Thymus (tissue), 11 donors: ENCODE results near the gene CCNK. TPM values are rescaled to one million over a fixed set of nuclear protein-coding genes. Genes with fewer than 3 reads are reported as not detected.

ENCODE experiments used
- DNase-seq, 9 donors: peaks; one replicate each; pipeline ENCODE4 v3.0.0-alpha.2; 2013; ENCODE audit warnings: low spot score in 9 of 9, low read depth in 6 of 9, missing footprints in 1 of 9
- H3K27ac ChIP-seq, 2 donors: one replicate each; pipeline ENCODE4 v1.5.1; 2013; ENCODE audit warnings: control low read depth in 1 of 2, low read depth in 1 of 2, low read length in 1 of 2, mild to moderate bottlenecking in 1 of 2, moderate library complexity in 1 of 2
- H3K27me3 ChIP-seq, 2 donors: one replicate each; pipeline ENCODE4 v1.5.1; 2013; ENCODE audit warnings: low read length in 1 of 2; ENCODE audit not compliant: control insufficient read depth in 2 of 2, insufficient read depth in 1 of 2
- H3K36me3 ChIP-seq, 2 donors: one replicate each; pipeline ENCODE4 v1.5.1; 2013; ENCODE audit warnings: low read length in 1 of 2, mild to moderate bottlenecking in 1 of 2, moderate library complexity in 1 of 2; ENCODE audit not compliant: control insufficient read depth in 2 of 2, insufficient read depth in 2 of 2
- H3K4me1 ChIP-seq, 2 donors: one replicate each; pipeline ENCODE4 v1.5.1; 2013; ENCODE audit warnings: low read length in 2 of 2; ENCODE audit not compliant: control insufficient read depth in 2 of 2, insufficient read depth in 2 of 2
- H3K4me3 ChIP-seq, 2 donors: one replicate each; pipeline ENCODE4 v1.5.1; 2013; ENCODE audit warnings: low read length in 2 of 2, control low read depth in 1 of 2, mild to moderate bottlenecking in 1 of 2
- H3K9me3 ChIP-seq, 2 donors: one replicate each; pipeline ENCODE4 v1.5.1; 2013; ENCODE audit warnings: low read length in 1 of 2, mild to moderate bottlenecking in 1 of 2; ENCODE audit not compliant: control insufficient read depth in 2 of 2, insufficient read depth in 1 of 2
- WGBS: extraction: QIAGEN DNeasy Blood & Tissue Kit; methylation state at CpG from one replicate; pipeline ENCODE4 v1.1.7; 2013; 5-methylcytosine and 5-hydroxymethylcytosine counted together
- polyA plus RNA-seq: library from polyadenylated mRNA; stranded (reverse); fragments of 200-250 nt; gene quantifications from one replicate; pipeline ENCODE4 v1.2.3, GENCODE V29; 2013
- total RNA-seq: library from RNA; stranded (reverse); fragments of 120-200 nt; gene quantifications from one replicate; pipeline ENCODE4 v1.2.4, GENCODE V29; 2013
- donor health status: healthy.

CCNK gene
- total and polyA plus RNA-seq, 2 donors, result 12.4 to 26.9 TPM

GRCh38 chr14:99460793-99461192 lies 20.4 kb upstream of the CCNK start:
- no peaks in the 10 kb centered on the region for H3K27me3 ChIP-seq
- H3K4me1 ChIP-seq, result no peaks in the 10 kb centered on the region
- DNase-seq, result no peak
- 98% methylated on average over 3 of the region's 3 CpGs for WGBS
- H3K4me3 ChIP-seq, result no peak overlapping the region
- H3K36me3 ChIP-seq, result peaks cover 37 to 67% of the 10 kb centered on the region in 2 donors
- H3K27ac ChIP-seq, result no peak overlapping the region
- H3K9me3 ChIP-seq, result no peaks in the 10 kb centered on the region

GRCh38 chr14:99461411-99462085 lies 19.7 kb upstream of the CCNK start:
- Histone ChIP-seq H3K4me3 (no peak overlapping the region), H3K4me1 (no peaks in the 10 kb centered on the region), H3K9me3 (no peaks in the 10 kb centered on the region), H3K27ac (no peak overlapping the region), H3K36me3 (peaks cover 37 to 63% of the 10 kb centered on the region in 2 donors), H3K27me3 (no peaks in the 10 kb centered on the region)
- 98% methylated on average over 5 of the region's 5 CpGs for WGBS
- no peak for DNase-seq

- WGBS, result 75% methylated on average over 6 of the region's 6 CpGs
- Histone ChIP-seq H3K9me3 (no peaks in the 10 kb centered on the region), H3K27ac (no peak overlapping the region), H3K4me3 (no peak overlapping the region), H3K4me1 (no peaks in the 10 kb centered on the region), H3K27me3 (no peaks in the 10 kb centered on the region), H3K36me3 (peaks cover 37 to 58% of the 10 kb centered on the region in 2 donors)
- no peak for DNase-seq
These were observed 19.0 kb upstream of the CCNK start for GRCh38 chr14:99462210-99462609.

- 98% methylated on average over 4 of the region's 4 CpGs for WGBS
- no peak overlapping the region for H3K4me3 ChIP-seq
- H3K27me3 ChIP-seq, result no peaks in the 10 kb centered on the region
- H3K36me3 ChIP-seq, result peaks cover 30 to 47% of the 10 kb centered on the region in 2 donors
- no peak overlapping the region for H3K27ac ChIP-seq
- H3K4me1 ChIP-seq, result peaks cover 0 to 4% of the 10 kb centered on the region in 2 donors
- H3K9me3 ChIP-seq, result no peaks in the 10 kb centered on the region
- DNase-seq, result no peak
These were observed 17.2 kb upstream of the CCNK start for GRCh38 chr14:99463974-99464373.

GRCh38 chr14:99465288-99465687 lies 15.9 kb upstream of the CCNK start:
- DNase-seq, result no peak
- WGBS, result 98% methylated on average over 9 of the region's 9 CpGs
- H3K9me3 ChIP-seq, result no peaks in the 10 kb centered on the region
- peaks cover 0 to 4% of the 10 kb centered on the region in 2 donors for H3K4me1 ChIP-seq
- peaks cover 28 to 40% of the 10 kb centered on the region in 2 donors for H3K36me3 ChIP-seq
- H3K4me3 ChIP-seq, result no peak overlapping the region
- H3K27ac ChIP-seq, result no peak overlapping the region
- H3K27me3 ChIP-seq, result no peaks in the 10 kb centered on the region

GRCh38 chr14:99466758-99467157 lies 14.5 kb upstream of the CCNK start:
- H3K4me1 ChIP-seq, result peaks cover 0 to 4% of the 10 kb centered on the region in 2 donors
- DNase-seq, result no peak
- peaks cover 21 to 30% of the 10 kb centered on the region in 2 donors for H3K36me3 ChIP-seq
- whole genome bisulfite sequencing, result 96% methylated on average over 3 of the region's 3 CpGs
- H3K4me3 ChIP-seq, result no peak overlapping the region
- H3K27ac ChIP-seq, result no peak overlapping the region
- no peaks in the 10 kb centered on the region for H3K27me3 ChIP-seq
- H3K9me3 ChIP-seq, result no peaks in the 10 kb centered on the region

GRCh38 chr14:99467336-99468078 lies 13.7 kb upstream of the CCNK start:
- no peaks in the 10 kb centered on the region for H3K27me3 ChIP-seq
- peaks cover 0 to 4% of the 10 kb centered on the region in 2 donors for H3K4me1 ChIP-seq
- no peak overlapping the region for H3K4me3 ChIP-seq
- no peak overlapping the region for H3K27ac ChIP-seq
- WGBS, result 92% methylated on average over 9 of the region's 9 CpGs
- no peak for DNase-seq
- peaks cover 16 to 25% of the 10 kb centered on the region in 2 donors for H3K36me3 ChIP-seq
- H3K9me3 ChIP-seq, result no peaks in the 10 kb centered on the region

GRCh38 chr14:99468081-99468480 lies 13.1 kb upstream of the CCNK start:
- Histone ChIP-seq H3K9me3 (no peaks in the 10 kb centered on the region), H3K4me1 (peaks cover 0 to 4% of the 10 kb centered on the region in 2 donors), H3K27ac (no peak overlapping the region), H3K27me3 (no peaks in the 10 kb centered on the region), H3K4me3 (no peak overlapping the region), H3K36me3 (peaks cover 11 to 20% of the 10 kb centered on the region in 2 donors)
- WGBS, result 59% methylated on average over 4 of the region's 4 CpGs
- no peak for DNase-seq

GRCh38 chr14:99468836-99469592 lies 12.2 kb upstream of the CCNK start:
- Histone ChIP-seq H3K27ac (no peak overlapping the region), H3K27me3 (no peaks in the 10 kb centered on the region), H3K9me3 (no peaks in the 10 kb centered on the region), H3K4me1 (peaks cover 0 to 4% of the 10 kb centered on the region in 2 donors), H3K4me3 (no peak overlapping the region), H3K36me3 (peaks cover 10 to 15% of the 10 kb centered on the region in 2 donors)
- WGBS, result 90% methylated on average over 8 of the region's 8 CpGs
- no peak for DNase-seq
